Ramos (cell line): ENCODE results near the gene LRP1.

Experiments used
- in situ Hi-C: fragments of 300-500 bp; cut with MboI; formaldehyde crosslinking; loops from one replicate; pipeline ENCODE4 v1.14.3; 2022; ENCODE audit warnings: low sequenced_read_pairs; ENCODE audit not compliant: unreplicated experiment

The LRP1 gene

DNA sequence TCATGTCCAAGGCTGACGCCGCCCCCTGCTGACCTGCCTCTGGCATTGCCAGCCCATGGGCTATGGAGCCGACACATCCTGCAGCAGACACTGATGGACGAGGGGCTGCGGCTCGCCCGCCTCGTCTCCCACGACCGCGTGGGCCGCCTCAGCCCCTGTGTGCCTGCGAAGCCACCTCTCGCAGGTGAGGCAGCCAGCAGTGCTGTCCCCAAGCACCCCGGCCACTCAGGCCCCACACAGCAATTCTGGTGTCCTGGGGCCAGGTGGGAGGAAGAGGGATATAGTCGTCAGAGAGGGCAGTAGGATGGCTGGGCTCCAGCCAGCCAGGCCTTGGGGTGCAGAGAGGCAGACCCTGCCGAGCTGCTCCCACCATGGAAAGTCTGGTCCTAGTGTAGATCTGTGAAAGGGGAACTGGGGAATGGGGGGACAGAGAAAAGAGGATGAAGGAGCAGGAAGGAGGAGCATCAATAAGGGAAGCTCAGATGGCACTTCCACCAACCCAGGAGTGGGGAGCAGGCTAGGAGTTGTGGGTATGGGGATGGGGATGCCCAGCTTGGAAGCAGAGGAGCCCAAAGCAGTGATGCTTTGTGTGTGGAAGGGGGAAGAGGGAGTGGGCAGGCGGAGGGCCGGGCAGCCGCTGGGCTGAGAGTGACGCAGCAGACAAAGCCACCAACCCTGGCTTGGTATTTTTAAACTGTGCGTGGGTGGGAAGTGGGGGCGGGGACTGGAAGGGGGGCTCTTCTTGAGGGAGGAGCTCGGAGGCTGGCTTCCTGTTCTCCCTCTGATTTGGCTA lies 34.7 kb upstream of the LRP1 start:
- in situ Hi-C loops = no loop called here

- in situ Hi-C loops = no loop called here
Measured at GRCh38 chr12:57094208-57095160, 33.8 kb upstream of the LRP1 start.

DNA sequence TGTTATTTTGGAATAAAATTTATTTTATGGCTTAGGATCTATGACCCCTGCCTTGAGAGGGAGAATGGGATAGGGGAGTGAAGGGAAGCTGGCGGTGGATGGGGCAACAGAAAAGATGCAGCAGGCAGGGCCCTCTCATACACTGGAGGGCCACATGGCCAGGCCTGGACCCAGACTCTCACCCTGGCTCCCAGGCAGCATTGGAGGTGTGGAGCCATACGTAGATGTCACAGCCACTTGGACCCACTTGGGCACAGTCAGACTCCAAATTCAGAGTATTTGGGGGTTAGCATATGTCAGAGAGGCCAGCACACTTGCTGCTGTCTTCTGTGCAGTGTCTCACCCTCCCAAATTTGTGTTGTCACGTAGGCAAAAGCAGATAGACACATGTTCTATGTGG lies 32.8 kb upstream of the LRP1 start:
- in situ Hi-C loops = no loop called here

- in situ Hi-C loops = no loop called here
Measured at GRCh38 chr12:57096099-57096572, 32.1 kb upstream of the LRP1 start.

DNA sequence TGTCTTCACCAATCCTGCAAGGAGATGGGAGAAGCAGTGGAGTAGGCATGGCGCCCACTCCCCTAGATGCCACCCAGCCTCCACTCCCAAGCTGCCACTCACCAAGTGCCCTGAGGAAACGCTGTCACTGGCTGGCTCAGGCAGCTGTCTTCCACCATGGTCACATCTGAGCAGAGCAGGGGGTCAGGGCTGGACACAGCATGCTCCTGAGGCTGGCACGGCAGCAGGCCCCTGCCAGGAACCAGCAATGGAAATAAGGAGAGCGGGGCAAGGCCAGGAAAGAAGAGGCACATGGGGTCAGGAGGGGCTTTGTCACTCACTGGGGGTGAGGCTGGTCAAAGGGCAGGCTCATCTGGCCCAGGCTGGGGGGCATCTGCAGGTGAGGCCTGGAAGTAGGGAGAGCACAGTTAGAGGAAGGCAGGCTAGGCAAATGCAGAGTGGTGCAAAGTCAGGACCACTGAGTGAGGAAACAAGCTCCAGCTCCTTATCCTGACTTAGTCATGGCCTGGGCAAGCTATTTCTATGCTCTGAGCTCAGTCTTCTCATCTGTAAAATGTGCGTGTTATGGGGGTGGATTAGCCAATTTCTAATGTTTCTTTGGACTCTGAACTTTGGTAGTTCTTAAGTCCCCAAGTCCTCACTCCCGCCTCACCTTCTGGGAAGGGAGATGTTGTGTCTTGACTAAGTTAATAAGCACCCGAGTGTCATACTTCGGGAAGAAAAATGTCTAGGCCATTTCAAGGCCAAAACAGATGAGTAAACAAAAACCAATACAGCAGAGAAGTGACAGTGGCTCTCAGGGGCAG lies 31.3 kb upstream of the LRP1 start:
- in situ Hi-C loops = no loop called here

DNA sequence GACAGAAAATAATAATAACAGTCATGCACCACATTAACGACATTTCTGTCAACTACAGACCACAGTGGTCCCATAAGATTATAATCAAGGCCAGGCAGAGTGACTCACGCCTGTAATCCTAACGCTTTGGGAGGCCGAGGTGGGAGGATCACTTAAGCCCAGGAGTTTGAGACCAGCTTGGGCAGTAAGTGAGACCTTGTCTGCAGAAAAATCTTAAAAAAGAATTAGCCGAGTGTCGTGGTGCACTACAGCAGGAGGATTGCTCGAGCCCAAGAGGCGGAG lies 30.8 kb upstream of the LRP1 start:
- in situ Hi-C loops = no loop called here

GRCh38 chr12:57098546-57098945 lies 29.7 kb upstream of the LRP1 start:
- in situ Hi-C loops = no loop called here

GRCh38 chr12:57099047-57099714 lies 29.1 kb upstream of the LRP1 start:
- in situ Hi-C loops = no loop called here

GRCh38 chr12:57099766-57100165 lies 28.5 kb upstream of the LRP1 start:
- in situ Hi-C loops = no loop called here

DNA sequence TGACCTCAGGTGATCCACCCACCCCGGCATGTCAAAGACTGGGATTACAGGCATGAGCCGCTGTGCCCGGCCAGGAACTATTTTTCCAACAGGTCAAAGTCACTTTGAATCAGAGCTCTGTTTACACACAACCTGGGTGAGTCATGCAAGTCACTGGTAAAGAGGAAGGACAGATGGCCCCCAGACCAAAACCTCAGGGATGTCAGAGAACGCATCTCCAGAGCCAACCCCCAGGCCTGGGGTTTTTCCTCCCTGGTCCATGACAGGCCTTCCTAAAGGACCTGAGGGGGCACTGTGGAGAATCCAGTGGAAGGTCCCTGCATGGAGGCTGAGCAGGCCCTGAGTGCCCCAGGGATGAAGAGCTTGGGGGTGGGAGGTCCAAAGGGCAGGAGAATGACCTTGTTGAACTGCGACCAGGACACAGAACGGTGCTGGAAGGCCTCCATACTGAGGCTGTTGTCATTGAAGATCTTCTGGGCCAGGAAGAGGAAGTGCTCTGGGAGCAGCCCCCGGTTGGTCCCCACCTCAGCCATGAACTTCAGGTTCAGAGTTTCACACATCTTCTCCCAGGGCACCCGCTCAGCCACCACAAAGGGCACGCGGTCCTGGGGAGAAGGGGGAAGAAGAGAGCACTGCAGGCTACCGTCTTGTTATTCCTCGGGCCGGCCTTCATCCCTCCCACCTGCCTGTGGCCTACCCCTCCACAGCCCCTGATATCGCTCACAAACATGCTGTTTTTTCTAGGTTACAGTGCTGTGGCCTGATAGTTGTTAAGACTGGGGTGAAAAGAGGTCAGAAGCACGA lies 26.2 kb upstream of the LRP1 start:
- in situ Hi-C loops = no loop called here

GRCh38 chr12:57103856-57104255 lies 24.4 kb upstream of the LRP1 start:
- in situ Hi-C loops = no loop called here

DNA sequence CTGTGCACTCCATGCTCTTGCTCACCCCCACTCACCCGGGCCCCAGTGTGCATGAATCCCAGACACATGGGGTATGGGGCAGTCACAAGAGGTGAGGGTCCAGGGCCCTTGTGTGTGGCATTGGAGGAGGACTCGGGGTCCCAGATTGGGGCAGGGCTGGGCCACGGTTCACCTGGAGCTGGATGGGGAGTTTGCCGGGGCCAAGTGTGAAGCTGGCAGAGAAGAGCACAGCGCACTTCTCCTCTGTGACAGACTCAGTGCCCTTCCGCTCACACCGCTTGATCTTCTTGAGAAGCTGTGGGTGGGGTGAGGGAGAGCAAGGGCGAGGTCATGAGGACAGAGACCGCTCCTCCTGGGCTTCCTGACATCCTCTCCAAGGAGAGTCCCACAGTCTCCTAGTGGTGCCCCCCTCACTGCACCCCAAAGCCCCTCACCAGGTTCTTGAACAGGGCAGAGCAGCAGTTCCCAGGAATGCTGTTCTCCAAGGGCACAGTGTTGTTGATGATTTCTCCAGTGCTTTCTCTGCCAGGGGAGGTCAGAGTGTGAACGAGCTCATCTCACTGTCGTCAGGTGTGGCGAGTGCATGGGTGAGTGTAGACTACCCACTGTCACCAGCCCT lies 23.9 kb upstream of the LRP1 start:
- in situ Hi-C loops = no loop called here

DNA sequence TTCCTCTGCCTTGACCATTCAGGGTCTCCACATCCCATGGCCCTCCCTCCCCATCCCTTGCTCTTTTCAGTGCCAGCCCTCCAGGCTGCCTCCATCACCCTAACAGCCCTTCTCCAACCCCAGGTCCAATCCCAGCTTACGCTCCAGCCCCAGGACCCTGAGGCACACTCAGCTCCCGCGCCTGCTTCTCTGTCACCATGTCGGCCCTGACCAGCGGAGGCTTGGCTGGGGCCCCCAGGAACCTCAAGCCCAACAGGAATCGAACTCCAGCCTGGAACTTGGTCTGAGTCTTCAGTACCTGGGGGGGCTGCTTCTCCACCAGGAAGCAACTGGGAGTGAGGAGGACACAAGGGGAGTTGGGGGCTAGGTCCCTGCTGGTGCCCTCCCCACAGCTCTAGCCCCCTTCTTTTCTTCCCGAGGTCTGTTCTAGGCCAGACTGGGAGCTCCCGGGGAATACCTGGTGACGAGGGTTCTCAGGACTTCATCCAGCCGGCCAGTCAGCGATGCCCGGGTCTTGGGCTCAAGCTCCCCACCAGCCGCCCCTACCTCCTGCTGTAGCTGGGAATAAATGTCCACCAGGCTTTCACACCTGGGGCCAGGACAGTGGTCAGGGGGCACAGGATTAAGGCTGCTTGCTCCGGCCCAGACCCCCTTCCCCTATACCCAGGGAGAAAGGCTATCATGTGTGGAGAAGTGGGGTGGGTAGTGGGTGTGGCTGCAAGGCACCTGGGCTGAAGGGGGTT lies 23.1 kb upstream of the LRP1 start:
- in situ Hi-C loops = no loop called here

GRCh38 chr12:57106021-57106708 lies 22.1 kb upstream of the LRP1 start:
- in situ Hi-C loops = no loop called here

DNA sequence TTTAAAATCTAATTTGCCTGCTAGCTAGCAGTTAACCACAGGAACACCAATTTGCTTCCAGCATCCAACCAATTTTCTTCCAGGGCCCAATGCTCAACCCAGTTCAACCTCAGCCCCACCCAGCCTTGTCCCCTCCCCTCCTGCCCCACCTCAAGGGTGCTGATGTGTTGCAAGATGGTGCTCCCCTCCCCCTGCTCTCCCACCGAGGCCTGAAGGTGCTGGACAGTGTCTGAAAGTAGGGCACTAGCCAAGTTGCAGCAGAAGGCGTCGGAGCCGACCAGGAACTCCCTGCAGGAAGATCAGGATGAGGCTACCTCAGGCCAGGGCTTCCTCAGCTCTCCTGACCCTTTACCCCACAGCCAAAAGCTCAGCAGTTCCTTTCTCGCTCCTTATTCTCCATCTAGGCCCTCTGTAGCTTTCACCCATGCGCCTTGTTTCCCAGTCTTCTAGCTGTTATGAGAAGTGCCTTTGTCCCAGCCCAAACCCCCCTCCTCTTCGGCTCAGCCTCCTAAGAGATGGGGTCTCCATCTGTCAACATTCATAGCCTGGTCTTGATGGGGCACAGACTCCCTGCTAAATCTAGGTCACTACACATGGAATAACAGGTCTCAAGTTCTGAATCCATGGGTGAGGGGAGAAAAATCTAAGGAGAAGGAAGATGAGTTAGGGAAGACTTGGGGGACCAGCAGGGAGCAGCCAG lies 20.7 kb upstream of the LRP1 start:
- in situ Hi-C loops = no loop called here

GRCh38 chr12:57109207-57110103 lies 18.8 kb upstream of the LRP1 start:
- in situ Hi-C loops = loop anchor here (5.0 to 10.0 kb wide), 3 partner anchors 107 to 475 kb away; partner anchors contain the start of gene BAZ2A
